B cell (primary cell): ENCODE results near the gene ZMAT3. TPM values are rescaled to one million over a fixed set of nuclear protein-coding genes. Genes with fewer than 3 reads are reported as not detected.

Experiments used
- ATAC-seq: fragments of 200-7000 bp; cut with Tn5 transposase; one replicate; pipeline ENCODE4 v1.10.0; 2021; ENCODE audit warnings: low read depth, mild to moderate bottlenecking, moderate number of reproducible peaks, moderate library complexity
- CTCF ChIA-PET: fragments of 350-600 bp; sonication (Branson Sonifier 250); formaldehyde crosslinking; loops from one replicate; lab custom pipeline; 2021; ENCODE audit warnings: antibody characterized with exemption, inconsistent platforms; lab: Charles Lee
- POLR2A ChIA-PET: fragments of 350-600 bp; sonication (Branson Sonifier 250); formaldehyde crosslinking; loops from one replicate; lab custom pipeline; 2021; ENCODE audit warnings: antibody characterized with exemption; lab: Charles Lee
- DNase-seq: peaks from one replicate; pipeline ENCODE4 v3.0.0; 2013
- H2AFZ ChIP-seq: 2 replicates; pipeline ENCODE4 v1.6.1; 2012; ENCODE audit warnings: mild to moderate bottlenecking, low read depth, low read length; ENCODE audit not compliant: insufficient read depth, poor library complexity, severe bottlenecking
- H3K27ac ChIP-seq, 2 donors: 1 replicate in 1 of 2; 2 replicates in 1 of 2; pipeline ENCODE4 v1.5.1; 2012 to 2013; ENCODE audit warnings: low read length in 2 of 2, mild to moderate bottlenecking in 2 of 2, moderate library complexity in 1 of 2
- H3K27me3 ChIP-seq, 4 experiments: fragments of 200-600 bp in 1 of 4; sonication (generic) in 1 of 4; replicated peaks in 1 of 4; 1 replicate in 2 of 4; 2 replicates in 2 of 4; pipeline versions ENCODE4 v1.6.1 to v1.7.0; 2013 to 2016; ENCODE audit warnings: low read length in 3 of 4, mild to moderate bottlenecking in 2 of 4, mixed read lengths in 1 of 4, moderate library complexity in 1 of 4; ENCODE audit not compliant: insufficient read depth in 4 of 4, control insufficient read depth in 3 of 4; ENCODE audit errors: control extremely low read depth in 1 of 4
- H3K36me3 ChIP-seq, 2 experiments: replicated peaks in 1 of 2; 1 replicate in 1 of 2; 2 replicates in 1 of 2; pipeline versions ENCODE4 v1.6.1 to v1.7.1; 2013; ENCODE audit warnings: low read length in 1 of 2; ENCODE audit not compliant: insufficient read depth in 2 of 2, control insufficient read depth in 1 of 2; ENCODE audit errors: control extremely low read depth in 1 of 2, extremely low read depth in 1 of 2
- H3K4me1 ChIP-seq, 2 donors: fragments of 200-600 bp in 1 of 2; sonication (generic) in 1 of 2; 1 replicate in 1 of 2; 2 replicates in 1 of 2; pipeline versions ENCODE4 v1.5.1 to v1.6.1; 2013 to 2017; ENCODE audit warnings: low read length in 2 of 2; ENCODE audit not compliant: control insufficient read depth in 2 of 2, insufficient read depth in 2 of 2
- H3K4me2 ChIP-seq: replicated peaks from 2 replicates; pipeline ENCODE3; 2012; ENCODE audit warnings: mild to moderate bottlenecking, low read depth, low read length; ENCODE audit not compliant: poor library complexity, severe bottlenecking
- H3K4me3 ChIP-seq, 5 experiments: fragments of 200-600 bp in 1 of 5; sonication (generic) in 1 of 5; 1 replicate in 3 of 5; 2 replicates in 2 of 5; pipeline versions ENCODE4 v1.5.1 to v1.7.0; 2011 to 2016; ENCODE audit warnings: low read length in 4 of 5, mild to moderate bottlenecking in 4 of 5, low read depth in 2 of 5, control low read depth in 1 of 5, moderate library complexity in 1 of 5; ENCODE audit not compliant: insufficient read depth in 1 of 5; ENCODE audit errors: control extremely low read depth in 1 of 5, extremely low read depth in 1 of 5
- H3K79me2 ChIP-seq: fragments of 200-600 bp; sonication (generic); one replicate; pipeline ENCODE4 v1.6.0; 2016; ENCODE audit warnings: low read length; ENCODE audit not compliant: control insufficient read depth, insufficient read depth
- H3K9ac ChIP-seq: fragments of 200-600 bp; sonication (generic); 2 replicates; pipeline ENCODE4 v1.6.1; 2017; ENCODE audit warnings: mild to moderate bottlenecking, low read length, moderate library complexity
- H3K9me3 ChIP-seq, 3 donors: one replicate each; pipeline versions ENCODE4 v1.6.1 to v1.7.1; 2013; ENCODE audit warnings: low read length in 2 of 3; ENCODE audit not compliant: control insufficient read depth in 2 of 3, insufficient read depth in 1 of 3; ENCODE audit errors: control extremely low read depth in 1 of 3
- H4K20me1 ChIP-seq: 2 replicates; pipeline ENCODE4 v1.6.0; 2012; ENCODE audit warnings: mild to moderate bottlenecking, low read length; ENCODE audit not compliant: insufficient read depth, control insufficient read depth, poor library complexity, severe bottlenecking
- H3K27ac Mint-ChIP-seq: one replicate; pipeline ENCODE4 v1.8.0; 2021; ENCODE audit warnings: mixed read lengths
- H3K27me3 Mint-ChIP-seq: one replicate; pipeline ENCODE4 v1.8.0; 2021; ENCODE audit warnings: mixed read lengths
- H3K4me1 Mint-ChIP-seq: one replicate; pipeline ENCODE4 v1.8.0; 2021; ENCODE audit warnings: mixed read lengths
- H3K4me3 Mint-ChIP-seq: one replicate; pipeline ENCODE4 v1.8.0; 2021; ENCODE audit warnings: mixed read lengths
- H3K9me3 Mint-ChIP-seq: one replicate; pipeline ENCODE4 v1.8.0; 2022; ENCODE audit warnings: mixed read lengths; ENCODE audit not compliant: insufficient read depth
- CTCF ChIP-seq: fragments of 200-600 bp; IDR thresholded peaks from one replicate; pipeline ENCODE4 v1.8.0; 2022; ENCODE audit warnings: antibody characterized with exemption, mild to moderate bottlenecking
- EZH2 ChIP-seq: IDR thresholded peaks from 2 replicates; pipeline ENCODE4 v1.6.1; 2012; ENCODE audit warnings: borderline replicate concordance, low read depth, mild to moderate bottlenecking, moderate library complexity, low read length; ENCODE audit not compliant: insufficient read depth, poor library complexity, severe bottlenecking
- WGBS: methylation state at CpG from one replicate; pipeline ENCODE4 v1.1.5; 2013; ENCODE audit warnings: missing lambda C conversion rate; ENCODE audit not compliant: insufficient coverage; 5-methylcytosine and 5-hydroxymethylcytosine counted together
- intact Hi-C: fragments of 100-400 bp; cut with micrococcal nuclease; formaldehyde crosslinking; loops from one replicate; pipeline ENCODE4 v1.10.0; 2022
- polyA plus RNA-seq: library from polyadenylated mRNA; depleted of rRNA; stranded (reverse); fragments of >200 nt; gene quantifications from 2 replicates; pipeline ENCODE4 v1.2.3, GENCODE V29; 2012
- total RNA-seq, 2 donors: library from RNA; stranded (reverse); fragments of 120-200 nt in 1 of 2; gene quantifications; 1 replicate in 1 of 2; 2 replicates in 1 of 2; pipeline versions ENCODE4 v1.2.3 to v1.2.4, GENCODE V29; 2013 to 2022

ZMAT3 gene
- total and polyA plus RNA-seq, 2 donors (not counting 1 experiment from before 2014, with no cell fraction given) = 3.6 to 19.5 TPM

GRCh38 chr3:179067291-179067690 is 4.3 kb downstream of the ZMAT3 start:
- intact Hi-C loops = no loop called here

More at GRCh38 chr3:179067291-179067690, 4.3 kb downstream of the ZMAT3 start:
- H3K9me3 ChIP-seq = no peaks in the 10 kb centered on the region
- ATAC-seq (no peak), DNase-seq (no peak)
- H3K4me3 Mint-ChIP-seq = no peak overlapping the region
- TF ChIP-seq CTCF = no peak
- no peak for TF ChIP-seq EZH2
- H3K27me3 ChIP-seq = no peaks in the 10 kb centered on the region
- no peak overlapping the region for H3K4me3 ChIP-seq
- peaks cover 3 to 17% of the 10 kb centered on the region in 2 experiments for H3K36me3 ChIP-seq
- no peaks in the 10 kb centered on the region for H4K20me1 ChIP-seq
- ChIA-PET CTCF (interaction anchor here (1.7 to 5.0 kb wide), 2 partner anchors 15 to 52 kb away, joined by 5 to 29 read pairs; no protein-coding TSS in a partner anchor), POLR2A (interaction anchor here (0.5 to 0.6 kb wide), 2 partner anchors 11 to 493 kb away, joined by 3 to 5 read pairs; no protein-coding TSS in a partner anchor)
- no peaks in the 10 kb centered on the region for H3K9me3 Mint-ChIP-seq
- H3K4me1 Mint-ChIP-seq = peaks cover 41% of the 10 kb centered on the region
- H3K27ac Mint-ChIP-seq = no peak overlapping the region
- WGBS = no CpG with 5 or more reads among the region's 1 CpG
- no peak overlapping the region for H3K27ac ChIP-seq
- peaks cover 85% of the 10 kb centered on the region for H3K79me2 ChIP-seq
- no peak overlapping the region for H3K9ac ChIP-seq
- H3K4me1 ChIP-seq = peaks cover 13 to 16% of the 10 kb centered on the region in 2 donors
- H2AFZ ChIP-seq = no peak overlapping the region
- no peaks in the 10 kb centered on the region for H3K27me3 Mint-ChIP-seq
- H3K4me2 ChIP-seq = no peak overlapping the region
